Cardiac muscle cell (in vitro differentiated cells and primary cell): Measurements from ENCODE around the gene CHRNB4. TPM values are rescaled to one million over a fixed set of nuclear protein-coding genes. Genes with fewer than 3 reads are reported as not detected.
"Not testable (repeated sequence)": the region's sequence is repeated elsewhere in the genome, so short reads cannot be mapped to it uniquely, and the experiment has no call there.

Source experiments
- DNase-seq, 2 donors: peaks; one replicate each; pipeline versions ENCODE4 v3.0.0 to v3.0.0-alpha.2; 2010 to 2017; ENCODE audit warnings: low read depth in 1 of 2, low spot score in 1 of 2
- H3K27ac ChIP-seq: fragments of 200-600 bp; sonication (generic); 2 replicates; pipeline ENCODE4 v1.5.1; 2016
- H3K27me3 ChIP-seq: fragments of 200-600 bp; sonication (generic); 2 replicates; pipeline ENCODE4 v1.6.0; 2016; ENCODE audit warnings: control low read depth
- H3K36me3 ChIP-seq: fragments of 200-600 bp; sonication (generic); 2 replicates; pipeline ENCODE4 v1.5.1; 2016; ENCODE audit warnings: control low read depth
- H3K4me1 ChIP-seq: fragments of 200-600 bp; sonication (generic); 2 replicates; pipeline ENCODE4 v1.8.1; 2017; ENCODE audit warnings: low read depth, mild to moderate bottlenecking, mixed run types
- H3K4me3 ChIP-seq: fragments of 200-600 bp; sonication (generic); 2 replicates; pipeline ENCODE4 v1.5.1; 2016; ENCODE audit warnings: mild to moderate bottlenecking
- H3K9me3 ChIP-seq: fragments of 200-600 bp; sonication (generic); 2 replicates; pipeline ENCODE4 v1.5.1; 2017; ENCODE audit warnings: low read depth, mild to moderate bottlenecking, control low read depth
- CTCF ChIP-seq: IDR thresholded peaks from 2 replicates; pipeline ENCODE4 v1.5.1; 2012; ENCODE audit warnings: low read depth, mild to moderate bottlenecking, low read length
- polyA plus RNA-seq: library from polyadenylated mRNA; unstranded; fragments of >200 nt; fragmentation: Nextera tagmentation; extraction: Ambion mirVana; gene quantifications from 2 replicates; pipeline ENCODE4 v1.2.1, GENCODE V29; 2016
- total RNA-seq: library from RNA; depleted of rRNA; stranded (reverse); fragments of >200 nt; gene quantifications from 2 replicates; pipeline ENCODE4 v1.2.3, GENCODE V29; 2016

The CHRNB4 gene
- total and polyA plus RNA-seq, 2 experiments from 2014 or later = 0.57 TPM; not detected in 1

GRCh38 chr15:78617076-78617475 lies 23.9 kb downstream of the CHRNB4 start:
- Histone ChIP-seq H3K27ac (no peak overlapping the region), H3K4me1 (no peaks in the 10 kb centered on the region), H3K27me3 (peaks cover 24% of the 10 kb centered on the region), H3K36me3 (no peaks in the 10 kb centered on the region), H3K4me3 (no peak overlapping the region), H3K9me3 (no peaks in the 10 kb centered on the region)
- TF ChIP-seq CTCF = no peak
- no peak for DNase-seq

GRCh38 chr15:78616506-78616905 lies 24.5 kb downstream of the CHRNB4 start:
- H3K4me3 ChIP-seq = no peak overlapping the region
- TF ChIP-seq CTCF = no peak
- DNase-seq = no peak

GRCh38 chr15:78615151-78615589 lies 25.8 kb downstream of the CHRNB4 start:
- no peak overlapping the region for H3K27ac ChIP-seq
- DNase-seq = no peak
- TF ChIP-seq CTCF = no peak

More at GRCh38 chr15:78616506-78616905, 24.5 kb downstream of the CHRNB4 start:
- H3K4me1 ChIP-seq = no peaks in the 10 kb centered on the region
- no peaks in the 10 kb centered on the region for H3K9me3 ChIP-seq
- H3K27ac ChIP-seq = no peak overlapping the region
- no peaks in the 10 kb centered on the region for H3K36me3 ChIP-seq
- H3K27me3 ChIP-seq = peaks cover 18% of the 10 kb centered on the region

GRCh38 chr15:78614021-78614420 lies 27.0 kb downstream of the CHRNB4 start:
- DNase-seq = no peak
- Histone ChIP-seq H3K4me3 (no peak overlapping the region), H3K36me3 (no peaks in the 10 kb centered on the region), H3K27me3 (no peaks in the 10 kb centered on the region), H3K4me1 (no peaks in the 10 kb centered on the region), H3K9me3 (no peaks in the 10 kb centered on the region), H3K27ac (no peak overlapping the region)
- TF ChIP-seq CTCF = no peak

More at GRCh38 chr15:78615151-78615589, 25.8 kb downstream of the CHRNB4 start:
- peaks cover 5% of the 10 kb centered on the region for H3K27me3 ChIP-seq
- H3K4me3 ChIP-seq = no peak overlapping the region
- H3K36me3 ChIP-seq = no peaks in the 10 kb centered on the region
- no peaks in the 10 kb centered on the region for H3K4me1 ChIP-seq
- H3K9me3 ChIP-seq = no peaks in the 10 kb centered on the region

GRCh38 chr15:78609551-78609950 lies 31.5 kb downstream of the CHRNB4 start:
- H3K27me3 ChIP-seq, DNase-seq, H3K4me1 ChIP-seq, H3K9me3 ChIP-seq, H3K27ac ChIP-seq, H3K36me3 ChIP-seq, H3K4me3 ChIP-seq: not testable (repeated sequence)

GRCh38 chr15:78605680-78606079 lies 35.3 kb downstream of the CHRNB4 start:
- no peaks in the 10 kb centered on the region for H3K9me3 ChIP-seq
- H3K4me1 ChIP-seq = no peaks in the 10 kb centered on the region
- no peak for TF ChIP-seq CTCF
- no peak overlapping the region for H3K27ac ChIP-seq
- no peaks in the 10 kb centered on the region for H3K27me3 ChIP-seq
- no peak for DNase-seq
- no peaks in the 10 kb centered on the region for H3K36me3 ChIP-seq
- H3K4me3 ChIP-seq = no peak overlapping the region
